Measurements from ENCODE around the gene CDH7. TPM values are rescaled to one million over a fixed set of nuclear protein-coding genes. Genes with fewer than 3 reads are reported as not detected.

Gene CDH7
- total RNA-seq, 1 experiment from 2014 or later: not detected

DNA sequence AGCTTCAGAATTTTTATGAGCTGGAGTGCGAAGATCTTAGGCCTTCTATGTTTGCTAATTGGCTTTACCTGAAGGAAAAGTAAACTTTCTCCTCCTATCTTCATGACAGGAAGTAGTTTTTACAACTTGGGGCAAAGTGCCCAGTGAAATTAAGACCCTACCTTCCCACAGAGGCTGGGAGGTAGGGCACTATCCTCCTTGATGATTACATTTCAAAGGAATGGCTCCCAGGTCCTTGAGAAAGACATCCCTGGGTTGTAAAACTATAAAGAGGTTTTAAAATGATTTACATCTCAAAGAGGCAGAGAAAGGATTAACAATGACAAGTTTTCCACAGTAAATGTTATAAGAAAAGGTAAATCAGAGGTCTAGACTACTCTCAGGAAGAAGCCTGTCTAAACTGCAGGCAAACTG is 155.8 kb downstream of the CDH7 start:
- Mint-ChIP-seq H3K27me3 (ENCODE audit: insufficient read depth, unreplicated experiment) (no peaks in the 10 kb centered on the region), H3K4me3 (ENCODE audit: unreplicated experiment) (no peak overlapping the region), H3K9me3 (ENCODE audit: unreplicated experiment) (peaks cover 5% of the 10 kb centered on the region), H3K4me1 (ENCODE audit: insufficient read depth, unreplicated experiment) (no peaks in the 10 kb centered on the region), H3K36me3 (ENCODE audit: insufficient read depth, unreplicated experiment) (no peaks in the 10 kb centered on the region), H3K27ac (ENCODE audit: low read depth, unreplicated experiment) (no peak overlapping the region)
- ChIA-PET POLR2A (no interaction called here), CTCF (no interaction called here)
- DNase-seq (ENCODE audit: unreplicated experiment): no peak
- no TSS peak for BruUV-seq (replicated peaks)
- TF ChIP-seq, protein P1, sequence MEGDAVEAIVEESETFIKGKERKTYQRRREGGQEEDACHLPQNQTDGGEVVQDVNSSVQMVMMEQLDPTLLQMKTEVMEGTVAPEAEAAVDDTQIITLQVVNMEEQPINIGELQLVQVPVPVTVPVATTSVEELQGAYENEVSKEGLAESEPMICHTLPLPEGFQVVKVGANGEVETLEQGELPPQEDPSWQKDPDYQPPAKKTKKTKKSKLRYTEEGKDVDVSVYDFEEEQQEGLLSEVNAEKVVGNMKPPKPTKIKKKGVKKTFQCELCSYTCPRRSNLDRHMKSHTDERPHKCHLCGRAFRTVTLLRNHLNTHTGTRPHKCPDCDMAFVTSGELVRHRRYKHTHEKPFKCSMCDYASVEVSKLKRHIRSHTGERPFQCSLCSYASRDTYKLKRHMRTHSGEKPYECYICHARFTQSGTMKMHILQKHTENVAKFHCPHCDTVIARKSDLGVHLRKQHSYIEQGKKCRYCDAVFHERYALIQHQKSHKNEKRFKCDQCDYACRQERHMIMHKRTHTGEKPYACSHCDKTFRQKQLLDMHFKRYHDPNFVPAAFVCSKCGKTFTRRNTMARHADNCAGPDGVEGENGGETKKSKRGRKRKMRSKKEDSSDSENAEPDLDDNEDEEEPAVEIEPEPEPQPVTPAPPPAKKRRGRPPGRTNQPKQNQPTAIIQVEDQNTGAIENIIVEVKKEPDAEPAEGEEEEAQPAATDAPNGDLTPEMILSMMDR (IDR thresholded peaks at IDR 0.05; ENCODE audit: unreplicated experiment): no peak
- intact Hi-C loops (cut with micrococcal nuclease): no loop called here

- no peaks in the 10 kb centered on the region for H3K4me1 Mint-ChIP-seq (ENCODE audit: insufficient read depth, unreplicated experiment)
- H3K9me3 Mint-ChIP-seq (ENCODE audit: unreplicated experiment): peaks cover 5% of the 10 kb centered on the region
- ChIA-PET CTCF (no interaction called here), POLR2A (no interaction called here)
- no peak overlapping the region for H3K4me3 Mint-ChIP-seq (ENCODE audit: unreplicated experiment)
- no peak overlapping the region for H3K27ac Mint-ChIP-seq (ENCODE audit: low read depth, unreplicated experiment)
- H3K36me3 Mint-ChIP-seq (ENCODE audit: insufficient read depth, unreplicated experiment): no peaks in the 10 kb centered on the region
- intact Hi-C loops (cut with micrococcal nuclease): no loop called here
- TF ChIP-seq, protein P1 (IDR thresholded peaks at IDR 0.05; ENCODE audit: unreplicated experiment): no peak
- no peaks in the 10 kb centered on the region for H3K27me3 Mint-ChIP-seq (ENCODE audit: insufficient read depth, unreplicated experiment)
- no peak for DNase-seq (ENCODE audit: unreplicated experiment)
- BruUV-seq (replicated peaks): no TSS peak
Observed at GRCh38 chr18:65907281-65907680, 156.5 kb downstream of the CDH7 start.

GRCh38 chr18:65919018-65919417 is 168.2 kb downstream of the CDH7 start:
- peaks cover 55% of the 10 kb centered on the region for H3K27me3 Mint-ChIP-seq (ENCODE audit: insufficient read depth, unreplicated experiment)
- ChIA-PET CTCF (no interaction called here), POLR2A (no interaction called here)
- H3K36me3 Mint-ChIP-seq (ENCODE audit: insufficient read depth, unreplicated experiment): no peaks in the 10 kb centered on the region
- no peak for DNase-seq (ENCODE audit: unreplicated experiment)
- no TSS peak for BruUV-seq (replicated peaks)
- no peak overlapping the region for H3K4me3 Mint-ChIP-seq (ENCODE audit: unreplicated experiment)
- H3K4me1 Mint-ChIP-seq (ENCODE audit: insufficient read depth, unreplicated experiment): no peaks in the 10 kb centered on the region
- no peak overlapping the region for H3K27ac Mint-ChIP-seq (ENCODE audit: low read depth, unreplicated experiment)
- H3K9me3 Mint-ChIP-seq (ENCODE audit: unreplicated experiment): no peaks in the 10 kb centered on the region
- TF ChIP-seq, protein P1 (IDR thresholded peaks at IDR 0.05; ENCODE audit: unreplicated experiment): no peak
- intact Hi-C loops (cut with micrococcal nuclease): no loop called here

GRCh38 chr18:65919663-65920062 is 168.9 kb downstream of the CDH7 start:
- Mint-ChIP-seq H3K27me3 (ENCODE audit: insufficient read depth, unreplicated experiment) (peaks cover 55% of the 10 kb centered on the region), H3K36me3 (ENCODE audit: insufficient read depth, unreplicated experiment) (no peaks in the 10 kb centered on the region), H3K9me3 (ENCODE audit: unreplicated experiment) (no peaks in the 10 kb centered on the region), H3K27ac (ENCODE audit: low read depth, unreplicated experiment) (no peak overlapping the region), H3K4me1 (ENCODE audit: insufficient read depth, unreplicated experiment) (no peaks in the 10 kb centered on the region), H3K4me3 (ENCODE audit: unreplicated experiment) (no peak overlapping the region)
- intact Hi-C loops (cut with micrococcal nuclease): no loop called here
- TF ChIP-seq, protein P1 (IDR thresholded peaks at IDR 0.05; ENCODE audit: unreplicated experiment): no peak
- DNase-seq (ENCODE audit: unreplicated experiment): no peak
- BruUV-seq (replicated peaks): no TSS peak
- ChIA-PET POLR2A (interaction anchor here (0.6 kb wide), 1 partner anchor 302 kb away, joined by 3 read pairs; no protein-coding TSS in a partner anchor), CTCF (no interaction called here)
